Thyroid gland (tissue), 4 donors: ENCODE data around the gene TXLNB. TPM values are rescaled to one million over a fixed set of nuclear protein-coding genes. Genes with fewer than 3 reads are reported as not detected.

Source experiments
- DNase-seq, 2 donors: peaks; one replicate each; pipeline ENCODE4 v3.0.0-alpha.2; 2019
- H3K27ac ChIP-seq, 3 donors: fragments of 200-600 bp; sonication (generic); 1 replicate in 2 of 3; 2 replicates in 1 of 3; pipeline ENCODE4 v1.5.1; 2016 to 2019; ENCODE audit warnings: mild to moderate bottlenecking in 1 of 3, moderate library complexity in 1 of 3
- H3K27me3 ChIP-seq: fragments of 200-600 bp; sonication (generic); one replicate; pipeline ENCODE4 v1.5.1; 2019
- H3K36me3 ChIP-seq, 2 donors: fragments of 200-600 bp; sonication (generic); one replicate each; pipeline ENCODE4 v1.5.1; 2016 to 2019
- H3K4me1 ChIP-seq, 2 donors: fragments of 200-600 bp; sonication (generic); one replicate each; pipeline ENCODE4 v1.5.1; 2017 to 2019
- H3K4me3 ChIP-seq, 3 donors: fragments of 200-600 bp; sonication (generic); replicated peaks in 1 of 3; 1 replicate in 2 of 3; 2 replicates in 1 of 3; pipeline ENCODE4 v1.5.1; 2016; ENCODE audit warnings: mild to moderate bottlenecking in 1 of 3
- H3K9me3 ChIP-seq: fragments of 200-600 bp; sonication (generic); one replicate; pipeline ENCODE4 v1.5.1; 2017
- POLR2A ChIP-seq, 2 donors: fragments of 450-650 bp; IDR thresholded peaks; one replicate each; pipeline ENCODE4 v1.6.1; 2017; ENCODE audit warnings: antibody characterized with exemption in 2 of 2, mild to moderate bottlenecking in 2 of 2, moderate library complexity in 1 of 2
- WGBS, 2 donors: methylation state at CpG; one replicate each; pipeline ENCODE4 v1.1.5; 2017; 5-methylcytosine and 5-hydroxymethylcytosine counted together
- intact Hi-C: fragments of 100-400 bp; cut with DNase I; formaldehyde crosslinking; loops from one replicate; pipeline ENCODE4 v1.15.1; 2023
- total RNA-seq, 4 donors: library from RNA; depleted of rRNA; stranded (reverse); fragments of >200 nt; gene quantifications; one replicate each; pipeline ENCODE4 v1.2.3, GENCODE V29; 2016
- TF ChIP-seq, protein P1 (sequence below), 6 experiments: fragments of 200-600 bp in 3 of 6; fragments of 450-650 bp in 3 of 6; sonication (generic) in 3 of 6; IDR thresholded peaks; one replicate each; pipeline ENCODE4 v1.5.1; 2016 to 2019; ENCODE audit warnings: antibody characterized with exemption in 6 of 6, mild to moderate bottlenecking in 2 of 6, inconsistent platforms in 1 of 6, moderate library complexity in 1 of 6

Gene TXLNB
- total RNA-seq, 4 donors from 2014 or later = 0.17 to 1.3 (median 0.32) TPM

DNA sequence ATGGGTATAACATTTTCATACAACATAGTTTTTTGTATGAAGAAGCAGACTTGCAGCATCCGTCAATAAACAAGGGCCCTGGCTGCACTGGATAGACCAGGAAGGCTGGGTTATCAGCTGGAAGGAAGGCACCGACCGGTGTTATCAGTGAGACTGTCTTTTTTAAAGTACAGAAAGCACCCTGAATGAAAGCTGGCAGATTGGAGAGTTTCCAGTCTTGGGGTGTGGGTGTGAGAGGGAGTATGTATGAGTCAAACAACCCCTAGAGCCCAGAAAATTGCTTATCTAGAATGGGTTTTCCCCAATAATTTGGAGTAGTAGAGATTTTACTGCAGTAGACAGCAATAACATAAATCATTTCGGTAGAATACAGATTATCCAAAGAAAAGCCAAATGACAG lies 42.4 kb downstream of the TXLNB start:
- intact Hi-C loops = no loop called here
- 74 to 86% methylated on average over 4 of the region's 4 CpGs for WGBS, 2 donors
- DNase-seq = no peak
- no peak for TF ChIP-seq POLR2A (IDR thresholded peaks at IDR 0.05)
- TF ChIP-seq, protein P1, sequence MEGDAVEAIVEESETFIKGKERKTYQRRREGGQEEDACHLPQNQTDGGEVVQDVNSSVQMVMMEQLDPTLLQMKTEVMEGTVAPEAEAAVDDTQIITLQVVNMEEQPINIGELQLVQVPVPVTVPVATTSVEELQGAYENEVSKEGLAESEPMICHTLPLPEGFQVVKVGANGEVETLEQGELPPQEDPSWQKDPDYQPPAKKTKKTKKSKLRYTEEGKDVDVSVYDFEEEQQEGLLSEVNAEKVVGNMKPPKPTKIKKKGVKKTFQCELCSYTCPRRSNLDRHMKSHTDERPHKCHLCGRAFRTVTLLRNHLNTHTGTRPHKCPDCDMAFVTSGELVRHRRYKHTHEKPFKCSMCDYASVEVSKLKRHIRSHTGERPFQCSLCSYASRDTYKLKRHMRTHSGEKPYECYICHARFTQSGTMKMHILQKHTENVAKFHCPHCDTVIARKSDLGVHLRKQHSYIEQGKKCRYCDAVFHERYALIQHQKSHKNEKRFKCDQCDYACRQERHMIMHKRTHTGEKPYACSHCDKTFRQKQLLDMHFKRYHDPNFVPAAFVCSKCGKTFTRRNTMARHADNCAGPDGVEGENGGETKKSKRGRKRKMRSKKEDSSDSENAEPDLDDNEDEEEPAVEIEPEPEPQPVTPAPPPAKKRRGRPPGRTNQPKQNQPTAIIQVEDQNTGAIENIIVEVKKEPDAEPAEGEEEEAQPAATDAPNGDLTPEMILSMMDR (IDR thresholded peaks at IDR 0.05) = no peak
- H3K27ac ChIP-seq = no peak overlapping the region
- H3K4me3 ChIP-seq = no peak overlapping the region
- no peaks in the 10 kb centered on the region for H3K27me3 ChIP-seq
- H3K4me1 ChIP-seq = no peaks in the 10 kb centered on the region
- no peaks in the 10 kb centered on the region for H3K36me3 ChIP-seq
- no peaks in the 10 kb centered on the region for H3K9me3 ChIP-seq

DNA sequence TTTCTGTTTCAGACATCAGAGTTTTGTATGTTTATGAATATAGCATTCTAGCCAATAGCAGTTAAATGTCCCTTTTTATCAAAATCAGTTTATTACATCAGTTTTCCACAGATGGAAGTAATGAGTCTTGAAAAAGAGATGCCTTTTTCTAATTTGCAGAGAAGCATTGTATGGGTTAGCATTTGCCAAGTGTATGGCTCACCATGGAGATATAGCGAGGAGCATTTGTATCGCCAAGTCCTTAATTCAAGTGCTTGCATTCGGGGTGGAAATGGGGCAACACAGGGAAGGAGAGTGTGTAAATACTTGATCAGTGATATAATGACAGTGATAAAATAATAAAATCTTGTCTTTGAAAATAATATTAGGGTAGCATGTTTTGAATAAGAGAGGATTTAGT lies 42.9 kb downstream of the TXLNB start:
- H3K4me3 ChIP-seq = no peak overlapping the region
- TF ChIP-seq, protein P1 (IDR thresholded peaks at IDR 0.05) = no peak
- no peak for TF ChIP-seq POLR2A (IDR thresholded peaks at IDR 0.05)
- no peaks in the 10 kb centered on the region for H3K4me1 ChIP-seq
- no peaks in the 10 kb centered on the region for H3K36me3 ChIP-seq
- intact Hi-C loops = no loop called here
- no peak for DNase-seq
- no peaks in the 10 kb centered on the region for H3K9me3 ChIP-seq
- H3K27me3 ChIP-seq = no peaks in the 10 kb centered on the region
- no peak overlapping the region for H3K27ac ChIP-seq
- WGBS, 2 donors = 86 to 94% methylated on average over 3 of the region's 3 CpGs

DNA sequence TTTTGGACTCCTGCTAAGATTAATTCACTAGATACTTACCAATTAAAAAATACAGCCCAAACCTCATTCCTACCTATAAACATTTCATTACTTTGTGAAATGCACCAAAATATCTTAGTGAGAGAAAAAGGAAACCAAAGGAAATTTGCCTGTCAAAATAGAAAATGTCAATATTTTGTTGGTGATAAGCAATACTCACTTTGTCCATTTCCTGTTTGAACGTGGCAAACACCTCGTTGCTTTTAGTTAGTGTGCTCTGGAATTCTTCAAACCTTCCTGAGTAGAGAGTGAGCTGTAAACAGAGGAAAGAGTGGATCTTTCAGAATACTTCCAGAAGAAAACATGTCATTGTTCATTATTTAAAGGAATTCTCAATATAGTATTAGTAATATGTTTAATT lies 44.2 kb downstream of the TXLNB start:
- Histone ChIP-seq H3K4me3 (no peak overlapping the region), H3K4me1 (no peaks in the 10 kb centered on the region), H3K27ac (no peak overlapping the region), H3K27me3 (no peaks in the 10 kb centered on the region), H3K36me3 (no peaks in the 10 kb centered on the region), H3K9me3 (no peaks in the 10 kb centered on the region)
- 38 to 42% methylated on average over 2 of the region's 2 CpGs for WGBS, 2 donors
- no peak for DNase-seq
- intact Hi-C loops = no loop called here
- no peak for TF ChIP-seq POLR2A (IDR thresholded peaks at IDR 0.05)
- TF ChIP-seq, protein P1 (IDR thresholded peaks at IDR 0.05) = no peak

DNA sequence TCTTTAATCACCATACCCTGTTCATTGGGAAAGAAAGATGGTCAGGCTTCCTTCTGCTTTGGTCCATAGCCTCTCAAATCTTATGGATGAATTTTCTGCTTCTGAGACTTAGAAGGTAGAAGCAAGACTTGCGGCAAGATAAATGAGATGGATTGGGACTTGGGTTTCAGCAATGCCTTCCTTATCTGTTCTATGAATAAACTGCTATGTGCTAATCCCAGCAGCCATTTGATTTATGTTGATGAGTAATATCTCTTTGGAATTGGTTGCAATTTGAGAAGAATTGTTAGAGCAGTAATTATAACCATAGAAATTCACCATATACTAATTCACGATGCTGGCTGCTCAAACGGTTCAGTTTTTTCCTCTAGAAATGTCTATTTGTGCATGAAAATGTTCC lies 48.3 kb downstream of the TXLNB start:
- Histone ChIP-seq H3K9me3 (no peaks in the 10 kb centered on the region), H3K36me3 (no peaks in the 10 kb centered on the region), H3K4me1 (no peaks in the 10 kb centered on the region), H3K27ac (no peak overlapping the region), H3K27me3 (no peaks in the 10 kb centered on the region), H3K4me3 (no peak overlapping the region)
- TF ChIP-seq, protein P1 (IDR thresholded peaks at IDR 0.05) = no peak
- intact Hi-C loops = no loop called here
- DNase-seq = no peak
- 87 to 88% methylated on average over 3 of the region's 3 CpGs for WGBS, 2 donors

DNA sequence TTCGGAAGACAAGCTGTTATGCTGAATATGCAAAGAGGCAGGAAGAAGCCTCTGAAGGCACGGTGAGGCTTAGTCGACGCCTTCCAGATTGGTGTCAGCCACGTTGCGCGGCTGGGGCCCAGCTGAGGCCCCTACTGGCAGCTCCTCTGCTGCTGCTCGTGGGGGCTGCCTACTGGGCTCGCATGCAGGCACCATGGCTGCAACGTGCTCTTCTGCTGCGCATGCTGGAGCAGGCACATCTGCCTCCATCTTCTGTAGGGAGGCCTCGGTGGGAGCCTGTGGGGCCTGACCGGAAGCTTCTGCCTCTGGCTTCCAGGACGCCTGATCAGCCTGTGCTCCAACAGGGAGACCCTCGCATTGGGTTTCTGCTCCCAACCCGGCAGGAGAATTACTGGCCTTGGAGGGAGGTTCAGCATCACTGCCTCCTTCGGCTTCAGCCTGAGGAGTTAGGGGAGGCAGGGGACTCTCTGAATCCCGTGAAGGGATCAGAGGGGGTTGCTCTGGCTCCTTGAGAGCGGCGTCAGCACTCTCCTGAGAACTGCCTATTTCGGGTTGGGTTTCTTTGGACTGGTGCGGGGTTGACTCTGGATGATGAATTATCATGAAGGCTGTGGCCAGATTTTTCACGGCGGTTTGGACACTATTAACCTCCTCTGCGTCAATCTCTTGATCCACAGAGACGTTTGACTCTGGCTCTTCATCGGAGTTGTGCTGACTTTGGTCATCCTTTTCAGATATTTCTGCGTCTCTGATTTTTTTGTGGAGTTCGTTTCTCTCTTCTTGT lies 49.1 kb downstream of the TXLNB start:
- intact Hi-C loops = no loop called here
- WGBS, 2 donors = 84 to 87% methylated on average over 26 to 29 of the region's 29 CpGs

More for the DNA sequence above, 49.1 kb downstream of the TXLNB start:
- H3K4me3 ChIP-seq = no peak overlapping the region
- DNase-seq = no peak
- no peaks in the 10 kb centered on the region for H3K9me3 ChIP-seq
- no peaks in the 10 kb centered on the region for H3K36me3 ChIP-seq
- H3K27me3 ChIP-seq = no peaks in the 10 kb centered on the region
- no peak overlapping the region for H3K27ac ChIP-seq
- TF ChIP-seq, protein P1 (IDR thresholded peaks at IDR 0.05) = no peak
- no peak for TF ChIP-seq POLR2A (IDR thresholded peaks at IDR 0.05)
- no peaks in the 10 kb centered on the region for H3K4me1 ChIP-seq
